ENCODE results near the gene RBFA.

- TF ChIP-seq JUND (IDR thresholded peaks at IDR 0.05; ENCODE audit: low read depth, low read length) (no peak), POLR2A (IDR thresholded peaks at IDR 0.05; ENCODE audit: low read depth, low read length) (no peak)
Measured at GRCh38 chr18:79987566-79987965, 46.7 kb upstream of the RBFA start.

All from GM12878 (cell line).